ENCODE measurements around the gene SLC38A11.
A peak's percentile ranks its signal among the peaks of the same experiment; 100 is the strongest.
"Not testable (repeated sequence)": the region's sequence is repeated elsewhere in the genome, so short reads cannot be mapped to it uniquely, and the experiment has no call there.

SLC38A11 gene

DNA sequence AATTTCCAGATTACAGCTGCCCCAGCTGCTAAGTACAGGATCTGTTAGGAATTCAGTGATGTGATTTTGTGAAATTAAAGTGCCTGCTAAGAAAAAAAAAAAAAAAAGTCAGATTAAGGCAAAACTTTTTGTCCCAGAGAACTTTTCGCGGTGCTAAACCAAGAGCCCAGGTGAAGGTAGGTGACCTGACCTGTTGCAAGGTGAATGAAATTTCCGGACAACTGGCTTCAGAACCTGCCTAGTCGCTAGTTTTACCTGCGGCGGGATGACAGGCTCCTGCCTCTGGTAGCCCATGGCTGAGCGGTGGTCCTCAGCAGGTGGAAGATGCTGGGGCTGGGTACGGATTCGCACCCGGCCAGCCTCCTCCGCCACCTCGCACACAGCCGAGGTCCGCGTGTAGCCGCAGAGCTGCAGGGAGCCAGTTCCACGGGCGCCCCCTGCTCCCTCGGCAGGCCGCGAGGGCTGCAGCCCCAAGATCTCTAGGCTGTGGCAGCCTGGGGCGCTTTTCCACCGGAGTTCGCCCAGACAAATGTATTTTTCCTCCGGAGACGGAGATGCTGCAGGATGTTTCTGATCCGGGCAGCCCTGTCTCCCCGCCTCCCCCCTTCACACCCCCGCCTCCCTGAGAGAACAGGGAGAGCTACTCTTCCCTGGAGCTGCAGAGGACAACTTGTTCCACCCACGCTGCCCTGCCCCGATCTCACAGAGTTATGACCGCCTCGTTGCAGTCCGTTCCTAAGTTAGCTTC is at the start of gene SLC38A11:
SLC38A11 (minus strand) TSS at position 572 of the 748 bp plus-strand sequence; CDS start at position 294, 278 bp downstream.
- no peak for DNase-seq

- DNase-seq, result no peak
These were observed 48.3 kb upstream of the SLC38A11 start for GRCh38 chr2:165003443-165004130.

GRCh38 chr2:165002638-165003037 is 47.3 kb upstream of the SLC38A11 start:
- no peak for DNase-seq

GRCh38 chr2:164994664-164995299 is 39.5 kb upstream of the SLC38A11 start:
- not testable (repeated sequence) for DNase-seq

DNA sequence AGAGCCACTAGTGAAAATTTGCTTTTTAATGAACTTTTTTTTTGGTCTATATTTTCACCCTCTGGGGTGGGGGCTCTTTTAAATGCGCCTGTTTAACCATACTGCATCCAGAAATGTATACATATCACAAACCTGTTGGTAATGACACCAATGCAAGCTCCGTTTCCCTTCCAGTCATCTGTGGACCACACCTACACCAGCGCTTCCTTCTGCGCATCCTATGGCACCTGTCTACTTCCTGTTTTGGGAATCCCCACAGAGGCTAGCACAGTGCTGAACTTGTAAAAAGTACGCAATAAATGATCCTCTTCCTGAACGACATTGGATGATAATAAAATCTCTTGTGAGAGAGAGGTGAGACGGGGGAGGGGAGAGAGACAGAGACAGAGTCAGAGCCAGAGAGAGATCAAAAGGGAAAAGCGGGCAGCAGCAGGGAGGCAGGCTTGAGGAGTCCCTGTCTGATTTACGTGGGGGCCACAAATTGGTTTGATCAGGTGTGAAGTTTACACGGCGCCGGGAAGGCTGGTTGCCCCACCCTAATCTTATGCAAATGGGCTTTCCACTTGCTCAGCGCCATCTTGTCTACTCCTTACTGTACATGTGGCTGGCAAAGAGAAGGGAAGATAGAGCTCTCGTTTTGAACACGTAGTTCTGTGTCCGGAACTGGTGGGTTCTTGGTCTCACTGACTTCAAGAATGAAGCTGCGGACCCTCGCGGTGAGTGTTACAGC is 38.1 kb upstream of the SLC38A11 start:
- no peak for DNase-seq

GRCh38 chr2:164992818-164993217 is 37.5 kb upstream of the SLC38A11 start:
- DNase-seq, result peak; percentile 88

GRCh38 chr2:164992093-164992454 is 36.7 kb upstream of the SLC38A11 start:
- DNase-seq, result not testable (repeated sequence)

- DNase-seq, result not testable (repeated sequence)
These were observed 36.2 kb upstream of the SLC38A11 start for GRCh38 chr2:164991361-164992092.

- not testable (repeated sequence) for DNase-seq
These were observed 35.6 kb upstream of the SLC38A11 start for GRCh38 chr2:164990953-164991352.

DNA sequence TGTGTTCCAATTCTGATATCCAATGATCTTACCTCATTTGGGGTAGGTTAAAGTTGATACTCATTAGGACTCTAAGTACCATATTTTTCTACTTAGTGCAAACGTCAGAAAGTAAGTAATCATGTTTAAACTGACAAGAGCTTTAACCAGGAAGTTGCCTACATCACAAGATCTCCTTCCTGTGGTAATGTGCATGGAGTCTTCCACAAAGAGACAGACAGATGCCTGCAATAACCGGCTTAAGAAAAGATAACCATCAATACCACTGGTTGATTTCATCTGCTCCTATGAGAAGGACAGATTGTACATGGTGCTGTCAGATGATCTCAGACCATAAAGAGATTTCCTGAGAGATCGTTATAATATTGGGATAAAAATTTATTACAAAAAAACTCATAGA is 33.5 kb upstream of the SLC38A11 start:
- DNase-seq, result peak; percentile 87

GRCh38 chr2:164986027-164986426 is 30.7 kb upstream of the SLC38A11 start:
- not testable (repeated sequence) for DNase-seq

DNA sequence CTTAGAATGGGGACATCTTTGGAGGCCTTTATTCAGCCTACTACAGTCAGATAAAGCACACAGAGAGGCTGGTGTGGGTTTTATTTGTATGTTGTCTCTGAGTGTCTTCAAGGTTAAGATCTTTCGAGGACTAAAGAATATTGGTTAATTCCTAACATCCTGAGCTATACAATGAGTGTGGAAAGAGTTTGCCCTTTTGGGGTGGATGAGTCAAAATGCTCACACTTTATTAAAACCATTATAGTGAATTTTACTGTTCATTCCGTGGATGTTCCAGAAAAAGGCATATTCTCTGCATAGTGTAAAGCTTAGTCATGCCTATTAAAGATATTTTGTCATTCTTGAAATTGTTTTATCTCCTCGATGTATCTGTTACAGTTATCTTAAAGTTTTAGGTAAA is 29.1 kb upstream of the SLC38A11 start:
- DNase-seq, result no peak

- peak; percentile 45 for DNase-seq
These were observed 26.1 kb upstream of the SLC38A11 start for GRCh38 chr2:164981217-164981990.

DNA sequence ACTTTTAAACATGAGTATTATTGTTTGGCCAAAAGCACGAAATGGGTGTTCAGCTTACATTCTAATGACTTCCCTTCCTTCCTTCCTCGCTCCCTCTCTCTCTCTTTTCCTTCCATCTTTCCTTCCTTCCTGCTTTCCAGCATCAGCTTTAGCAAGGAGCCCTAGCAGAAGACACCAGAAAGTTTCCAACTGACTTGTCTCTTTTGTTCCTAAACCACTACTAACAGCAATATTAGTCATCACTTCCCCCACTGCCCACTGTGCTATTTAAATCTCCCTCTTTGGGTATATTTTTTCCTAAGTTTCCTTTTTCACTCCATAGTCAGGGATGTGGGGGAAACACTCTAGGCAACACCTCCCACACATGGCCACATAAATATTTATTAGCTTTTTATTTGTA is 25.4 kb upstream of the SLC38A11 start:
- not testable (repeated sequence) for DNase-seq

DNA sequence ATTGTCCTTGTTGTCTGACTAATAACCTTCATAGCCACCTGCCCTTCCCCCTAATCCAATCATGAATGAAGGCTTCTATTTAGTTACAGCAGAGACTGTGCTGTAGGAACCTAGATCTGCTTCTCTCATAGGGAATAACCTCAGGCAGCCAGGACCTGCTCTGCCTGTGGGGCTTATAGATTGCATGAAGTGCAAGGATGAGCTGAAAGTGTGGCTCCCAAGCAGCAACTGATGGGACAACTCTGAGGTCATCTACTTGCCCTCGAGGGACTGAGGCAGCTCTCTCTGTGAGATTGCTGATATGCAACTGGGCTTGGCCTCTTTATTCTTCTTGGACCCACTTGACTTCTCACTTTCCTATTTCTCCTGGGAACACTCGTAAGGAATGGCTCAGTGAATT is 23.8 kb upstream of the SLC38A11 start:
- DNase-seq, result peak; percentile 94

DNA sequence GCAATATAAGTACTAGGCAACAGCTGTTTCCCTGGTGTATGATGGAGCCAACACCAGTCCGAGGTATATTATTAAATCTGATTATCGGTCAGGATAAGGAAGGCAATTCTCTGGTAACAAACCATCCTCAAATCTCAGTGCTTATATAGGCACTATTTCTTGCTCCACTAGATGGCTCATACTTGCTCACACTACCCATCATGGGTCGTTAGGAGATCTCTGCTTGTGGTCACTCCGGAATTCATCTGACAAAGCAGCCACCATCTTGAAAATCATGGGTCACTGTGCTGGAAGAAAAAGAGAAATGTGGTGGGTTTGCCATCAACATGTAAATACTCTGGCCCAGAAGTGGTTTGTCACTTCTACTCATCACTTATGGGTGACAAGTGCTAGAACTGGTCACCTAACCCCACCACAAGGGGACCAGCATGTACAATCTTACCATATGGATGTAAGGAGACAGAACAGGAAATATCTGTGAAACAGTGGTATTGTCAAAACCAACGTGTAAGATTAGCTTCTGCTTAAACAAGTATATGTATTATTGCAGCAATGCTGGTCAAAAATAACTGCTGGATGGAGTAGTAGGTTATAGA is 21.6 kb upstream of the SLC38A11 start:
- DNase-seq, result peak; percentile 94

- DNase-seq, result peak; percentile 61
These were observed 21.0 kb upstream of the SLC38A11 start for GRCh38 chr2:164976301-164976700.

DNA sequence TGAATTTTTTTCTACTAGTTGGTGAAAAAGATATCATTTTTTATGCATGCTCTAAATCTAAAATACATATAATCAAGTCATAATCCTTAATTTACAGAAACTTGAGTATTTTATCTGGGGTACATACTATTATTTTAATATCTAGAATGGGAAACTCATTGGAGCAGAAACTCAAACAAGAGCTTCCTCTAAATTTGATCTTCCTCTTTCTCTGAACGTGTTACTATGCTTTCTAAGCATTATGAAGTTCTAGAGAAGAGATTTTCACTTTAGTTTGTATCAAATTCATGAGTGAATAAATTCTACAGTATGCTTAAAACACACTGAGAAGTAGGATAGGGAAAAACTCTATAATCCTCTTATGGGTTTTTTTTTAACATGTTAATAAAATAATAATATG is 20.6 kb upstream of the SLC38A11 start:
- DNase-seq, result peak; percentile 30

GRCh38 chr2:164974221-164974620 is 18.9 kb upstream of the SLC38A11 start:
- DNase-seq, result no peak

DNA sequence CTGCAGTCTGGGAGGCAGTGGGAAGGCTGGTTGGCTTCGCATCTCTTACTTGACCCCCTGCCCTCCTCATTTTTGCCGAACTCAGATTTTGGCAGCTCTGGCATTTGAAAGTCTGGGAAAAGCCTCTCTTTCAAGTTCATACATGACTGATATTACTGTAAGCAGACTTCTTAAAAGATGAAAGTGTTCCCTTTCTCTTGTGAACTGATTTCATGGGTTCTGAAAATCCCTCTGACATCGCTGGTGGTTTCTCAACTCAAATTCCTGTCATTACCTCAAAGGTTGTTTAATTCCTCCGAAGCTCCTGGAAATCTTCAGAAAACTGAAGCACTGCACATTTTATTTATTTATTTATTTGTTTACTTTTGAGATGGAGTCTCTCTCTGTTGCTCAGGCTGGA is 16.9 kb upstream of the SLC38A11 start:
- no peak for DNase-seq

All from NCI-H82 (cell line).